ENCODE results near the gene FAM167B. TPM values are rescaled to one million over a fixed set of nuclear protein-coding genes. Genes with fewer than 3 reads are reported as not detected.

The FAM167B gene
- total RNA-seq, 1 experiment from 2014 or later = 1.3 TPM

DNA sequence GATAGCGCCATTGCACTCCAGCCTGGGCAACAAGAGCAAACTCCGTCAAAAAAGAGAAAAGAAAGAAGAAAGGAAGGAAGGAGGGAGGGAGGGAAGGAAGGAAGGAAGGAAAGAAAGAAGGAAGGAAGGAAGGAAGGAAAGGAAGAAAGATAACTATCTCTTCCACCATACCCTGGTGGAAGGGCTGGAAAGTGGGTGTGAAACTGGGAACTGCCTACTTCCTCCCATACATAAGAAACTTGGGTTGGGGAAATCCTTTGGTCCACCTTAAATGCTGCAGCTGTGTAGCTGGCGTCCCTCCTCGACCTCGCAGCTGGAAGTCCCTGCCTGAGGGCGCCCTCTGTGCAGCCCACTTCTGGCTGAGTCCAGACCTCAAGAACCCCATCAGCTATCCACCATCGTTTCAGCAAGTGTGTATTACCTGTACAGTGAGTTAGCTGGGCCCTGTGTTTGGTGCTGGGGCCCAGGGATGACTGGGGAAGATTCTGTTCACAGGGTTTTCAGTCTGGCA lies 4.6 kb upstream of the FAM167B start:
- POLR2A ChIA-PET (ENCODE audit: unreplicated experiment) = no interaction called here
- no peak overlapping the region for H3K4me3 ChIP-seq (ENCODE audit: low read length)
- no peaks in the 10 kb centered on the region for H3F3A ChIP-seq (ENCODE audit: low read length, unreplicated experiment)
- H3K9me3 ChIP-seq (ENCODE audit: low read length) = no peaks in the 10 kb centered on the region
- no peaks in the 10 kb centered on the region for H3K79me2 ChIP-seq (ENCODE audit: low read length)
- H2AFZ ChIP-seq (ENCODE audit: low read length) = no peak overlapping the region
- BruUV-seq (replicated peaks) = no TSS peak
- no peak overlapping the region for H3K27ac ChIP-seq (ENCODE audit: low read length)
- no peak for TF ChIP-seq EZH2 (IDR thresholded peaks at IDR 0.05; ENCODE audit: low read length, unreplicated experiment)
- TF ChIP-seq, protein P1, sequence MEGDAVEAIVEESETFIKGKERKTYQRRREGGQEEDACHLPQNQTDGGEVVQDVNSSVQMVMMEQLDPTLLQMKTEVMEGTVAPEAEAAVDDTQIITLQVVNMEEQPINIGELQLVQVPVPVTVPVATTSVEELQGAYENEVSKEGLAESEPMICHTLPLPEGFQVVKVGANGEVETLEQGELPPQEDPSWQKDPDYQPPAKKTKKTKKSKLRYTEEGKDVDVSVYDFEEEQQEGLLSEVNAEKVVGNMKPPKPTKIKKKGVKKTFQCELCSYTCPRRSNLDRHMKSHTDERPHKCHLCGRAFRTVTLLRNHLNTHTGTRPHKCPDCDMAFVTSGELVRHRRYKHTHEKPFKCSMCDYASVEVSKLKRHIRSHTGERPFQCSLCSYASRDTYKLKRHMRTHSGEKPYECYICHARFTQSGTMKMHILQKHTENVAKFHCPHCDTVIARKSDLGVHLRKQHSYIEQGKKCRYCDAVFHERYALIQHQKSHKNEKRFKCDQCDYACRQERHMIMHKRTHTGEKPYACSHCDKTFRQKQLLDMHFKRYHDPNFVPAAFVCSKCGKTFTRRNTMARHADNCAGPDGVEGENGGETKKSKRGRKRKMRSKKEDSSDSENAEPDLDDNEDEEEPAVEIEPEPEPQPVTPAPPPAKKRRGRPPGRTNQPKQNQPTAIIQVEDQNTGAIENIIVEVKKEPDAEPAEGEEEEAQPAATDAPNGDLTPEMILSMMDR (conservative IDR thresholded peaks at IDR 0.05; ENCODE audit: low read depth, low read length) = no peak
- no peak for TF ChIP-seq EZH2phosphoT487 (IDR thresholded peaks at IDR 0.05; ENCODE audit: borderline replicate concordance, low read length)
- no peaks in the 10 kb centered on the region for H3K27me3 ChIP-seq (ENCODE audit: low read length)
- H3K9ac ChIP-seq (ENCODE audit: low read length) = no peak overlapping the region
- no peaks in the 10 kb centered on the region for H3K36me3 ChIP-seq (ENCODE audit: low read depth, low read length)
- H3K4me2 ChIP-seq (ENCODE audit: low read length) = no peak overlapping the region
- no peaks in the 10 kb centered on the region for H3K9me2 ChIP-seq (replicated peaks; ENCODE audit: low read length)
- DNase-seq (no peak), ATAC-seq (no peak)
- CTCF ChIA-PET = interaction anchor here (0.5 kb wide), 1 partner anchor 16 kb away, joined by 3 read pairs; no protein-coding TSS in a partner anchor
- peaks cover 25% of the 10 kb centered on the region for H3K4me1 ChIP-seq (ENCODE audit: insufficient read depth, low read length)
- H4K20me1 ChIP-seq (ENCODE audit: low read length) = no peaks in the 10 kb centered on the region
- intact Hi-C loops (cut with micrococcal nuclease) = loop anchor here (5.0 kb wide), 1 partner anchor 90 kb away; no protein-coding TSS in a partner anchor

DNA sequence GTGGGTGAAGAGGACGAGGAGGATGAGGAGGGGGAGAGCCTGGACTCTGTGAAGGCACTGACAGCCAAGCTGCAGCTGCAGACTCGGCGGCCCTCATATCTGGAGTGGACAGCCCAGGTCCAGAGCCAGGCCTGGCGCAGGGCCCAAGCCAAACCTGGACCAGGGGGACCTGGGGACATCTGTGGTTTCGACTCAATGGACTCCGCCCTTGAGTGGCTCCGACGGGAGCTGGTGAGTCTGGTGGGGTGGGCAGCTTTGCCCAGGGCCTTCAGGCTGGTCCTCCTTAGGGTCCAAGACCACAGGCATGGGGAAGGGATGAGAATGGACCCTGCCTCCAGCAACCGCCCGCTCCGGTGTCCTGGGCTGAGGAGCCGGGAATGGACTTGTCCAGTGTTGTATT lies 430 bp downstream of the FAM167B start:
- TF ChIP-seq EZH2phosphoT487 (IDR thresholded peaks at IDR 0.05; ENCODE audit: borderline replicate concordance, low read length) = no peak
- TF ChIP-seq EZH2 (IDR thresholded peaks at IDR 0.05; ENCODE audit: low read length, unreplicated experiment) = no peak
- TF ChIP-seq, protein P1 (conservative IDR thresholded peaks at IDR 0.05; ENCODE audit: low read depth, low read length) = no peak
- no peaks in the 10 kb centered on the region for H3K27me3 ChIP-seq (ENCODE audit: low read length)
- POLR2A ChIA-PET (ENCODE audit: unreplicated experiment) = no interaction called here
- no peaks in the 10 kb centered on the region for H3F3A ChIP-seq (ENCODE audit: low read length, unreplicated experiment)
- H3K4me2 ChIP-seq (ENCODE audit: low read length) = no peak overlapping the region
- H3K36me3 ChIP-seq (ENCODE audit: low read depth, low read length) = no peaks in the 10 kb centered on the region
- no peaks in the 10 kb centered on the region for H3K9me2 ChIP-seq (replicated peaks; ENCODE audit: low read length)
- H3K79me2 ChIP-seq (ENCODE audit: low read length) = no peaks in the 10 kb centered on the region
- H3K4me1 ChIP-seq (ENCODE audit: insufficient read depth, low read length) = peaks cover 16% of the 10 kb centered on the region; the same call in 1 of the 2 replicates
- BruUV-seq (replicated peaks) = no TSS peak
- H3K9me3 ChIP-seq (ENCODE audit: low read length) = no peaks in the 10 kb centered on the region
- intact Hi-C loops (cut with micrococcal nuclease) = no loop called here
- no peak for DNase-seq
- no peak for ATAC-seq
- no peak overlapping the region for H3K27ac ChIP-seq (ENCODE audit: low read length)
- H3K4me3 ChIP-seq (ENCODE audit: low read length) = no peak overlapping the region
- H4K20me1 ChIP-seq (ENCODE audit: low read length) = no peaks in the 10 kb centered on the region
- H2AFZ ChIP-seq (ENCODE audit: low read length) = no peak overlapping the region
- CTCF ChIA-PET = interaction anchor here (1.7 kb wide), 1 partner anchor 32 kb away, joined by 13 read pairs; no protein-coding TSS in a partner anchor
- H3K9ac ChIP-seq (ENCODE audit: low read length) = no peak overlapping the region
